Measurements from ENCODE around the gene LGMN.
"Not testable (repeated sequence)": the region's sequence is repeated elsewhere in the genome, so short reads cannot be mapped to it uniquely, and the experiment has no call there.

LGMN gene

DNA sequence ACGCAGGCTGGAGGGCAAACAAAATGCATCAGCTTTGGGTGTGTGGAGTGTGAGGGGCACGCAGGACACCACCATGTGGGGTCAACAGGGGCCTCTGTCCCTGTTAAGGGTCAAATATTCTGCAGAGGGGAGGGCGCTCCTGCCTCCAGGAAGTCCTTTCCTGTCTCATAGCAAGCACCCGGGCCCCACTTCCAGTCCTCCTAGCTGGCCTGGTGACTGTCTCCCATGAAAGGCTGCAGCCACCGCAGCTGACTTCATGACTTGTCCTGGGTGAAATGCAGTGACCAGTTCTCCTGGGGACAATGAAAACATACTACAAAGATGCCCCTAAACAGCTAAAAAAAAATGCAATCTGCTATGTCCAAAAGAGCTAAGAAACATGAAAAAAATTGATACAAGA is 53.6 kb downstream of the LGMN start:
- DNase-seq (ENCODE audit: low read depth): no peak

GRCh38 chr14:92693998-92694795 is 54.2 kb downstream of the LGMN start:
- DNase-seq (ENCODE audit: low read depth): no peak

- no peak for DNase-seq (ENCODE audit: low read depth)
Measured at GRCh38 chr14:92692822-92693226, 55.6 kb downstream of the LGMN start.

DNA sequence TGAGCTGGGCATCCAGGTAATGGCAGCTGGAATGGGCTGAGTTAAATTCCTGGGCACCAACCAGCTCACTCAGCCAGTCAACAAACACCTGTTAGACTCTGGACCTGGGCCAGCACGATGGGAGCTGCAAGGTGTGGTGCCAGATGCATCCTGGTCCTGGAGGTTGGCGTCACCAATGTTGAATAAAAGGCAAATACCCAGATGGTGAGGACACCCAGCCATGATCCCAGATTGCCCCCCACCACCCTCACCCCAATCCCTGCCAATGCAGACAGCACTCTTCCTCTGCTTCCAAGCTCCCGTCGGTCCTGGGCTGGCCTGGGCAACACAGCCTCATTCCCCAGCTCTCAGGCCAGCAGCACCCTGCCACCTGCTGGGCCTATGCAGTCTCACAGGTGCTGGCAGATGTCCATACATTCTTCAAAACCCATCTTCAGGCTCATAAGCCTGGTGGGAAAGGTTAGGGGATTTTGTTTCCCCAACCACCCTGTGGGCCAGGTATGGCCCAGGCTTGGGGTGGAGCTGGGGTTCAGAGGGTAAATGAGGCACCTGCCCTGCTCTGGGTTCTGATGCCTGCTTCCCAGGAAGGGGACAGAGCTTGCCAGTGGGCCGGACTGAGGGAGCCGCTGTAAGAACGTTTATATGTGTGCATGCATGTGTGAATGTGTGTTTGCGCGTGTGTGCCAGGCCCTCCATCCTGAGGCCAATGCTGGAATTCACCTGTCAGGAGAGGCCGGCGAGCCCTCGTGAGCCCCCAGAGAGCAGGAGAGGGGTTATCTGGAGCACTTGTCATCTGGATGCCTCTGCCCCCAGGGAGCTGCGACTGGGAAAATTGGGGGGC is 58.0 kb downstream of the LGMN start:
- no peak for DNase-seq (ENCODE audit: low read depth)

- no peak for DNase-seq (ENCODE audit: low read depth)
Measured at GRCh38 chr14:92688434-92689375, 59.7 kb downstream of the LGMN start.

DNA sequence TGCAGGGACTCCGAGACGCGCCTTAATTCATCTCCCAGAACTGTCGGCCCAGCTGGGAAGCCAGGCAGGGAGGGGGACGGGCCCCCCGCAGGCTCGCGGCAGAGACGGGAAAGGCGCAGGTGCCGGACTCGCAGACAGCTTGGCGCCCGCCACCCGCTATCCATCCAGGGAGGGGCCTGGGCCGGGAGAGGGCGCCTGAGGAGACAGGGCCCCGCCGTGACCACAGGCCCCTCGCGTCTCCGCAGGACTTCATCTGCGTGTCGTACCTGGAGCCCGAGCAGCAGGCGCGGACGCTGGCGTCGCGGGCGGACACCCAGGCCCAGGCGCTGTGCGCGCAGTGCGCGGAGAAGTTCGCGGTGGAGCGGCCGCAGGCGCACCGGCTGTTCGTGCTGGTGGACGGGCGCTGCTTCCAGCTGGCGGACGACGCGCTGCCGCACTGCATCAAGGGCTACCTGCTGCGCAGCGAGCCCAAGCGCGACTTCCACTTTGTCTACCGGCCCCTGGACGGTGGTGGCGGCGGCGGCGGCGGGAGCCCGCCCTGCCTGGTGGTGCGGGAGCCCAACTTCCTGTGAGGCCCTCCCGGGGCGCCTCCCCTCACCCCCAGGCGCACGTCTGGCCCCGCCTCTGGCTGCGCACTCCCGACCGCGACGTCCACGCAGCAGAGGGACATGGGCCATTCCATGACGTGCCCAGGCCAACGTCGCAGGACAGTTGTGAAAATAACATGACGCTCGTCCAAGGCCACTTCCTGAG is 60.6 kb downstream of the LGMN start:
- no peak for DNase-seq (ENCODE audit: low read depth)

DNA sequence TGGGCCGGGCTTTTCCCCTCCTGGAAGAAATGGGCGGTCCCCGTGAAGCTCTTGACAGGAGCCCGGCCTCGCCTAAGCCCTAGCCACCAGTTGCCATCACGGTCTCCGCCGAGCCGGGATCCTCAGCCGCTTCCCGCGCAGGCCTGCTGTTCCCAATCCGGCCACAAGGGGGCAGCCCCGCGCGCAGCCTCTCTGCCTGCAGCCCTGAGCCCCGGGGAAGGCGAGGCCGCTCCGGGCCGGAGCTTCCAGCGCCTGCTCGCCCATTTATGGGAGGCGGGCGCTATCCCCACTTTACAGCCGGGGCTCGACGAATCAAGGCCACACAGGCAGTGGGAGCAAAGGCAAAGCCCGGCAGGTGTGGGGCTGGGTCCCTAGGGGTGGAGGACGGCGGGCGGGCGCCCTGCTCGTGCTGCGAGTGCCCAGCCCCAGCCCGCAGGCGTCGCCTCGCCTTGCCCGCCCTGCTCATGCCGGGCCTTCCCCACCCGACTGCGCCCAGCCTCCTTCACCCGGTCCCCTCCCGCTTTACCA is 61.5 kb downstream of the LGMN start:
- DNase-seq (ENCODE audit: low read depth): peak; percentile 59

DNA sequence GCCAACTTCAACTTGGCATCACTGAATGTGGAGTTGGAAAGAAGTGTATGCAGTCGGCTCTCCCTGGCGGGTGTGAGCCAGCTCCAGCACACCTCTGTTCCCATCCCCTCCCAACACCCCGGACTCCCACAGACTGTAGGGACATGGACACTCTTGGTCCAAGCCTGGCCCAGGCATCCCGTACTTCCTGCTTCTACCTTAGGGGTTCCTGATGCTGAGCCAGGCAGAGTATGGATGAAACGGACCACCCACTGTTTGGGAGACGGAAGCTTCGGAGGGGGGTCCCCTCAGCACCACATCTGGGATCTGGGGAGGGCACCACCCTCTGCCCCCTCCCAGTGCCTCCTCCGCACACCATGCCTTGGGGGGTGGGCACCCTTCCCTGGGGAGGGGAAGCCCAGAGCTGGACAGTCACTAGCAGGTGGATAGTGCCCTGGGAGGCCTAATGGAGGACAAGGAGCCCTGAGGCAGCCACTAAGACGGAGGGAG is 62.0 kb downstream of the LGMN start:
- DNase-seq (ENCODE audit: low read depth): no peak

DNA sequence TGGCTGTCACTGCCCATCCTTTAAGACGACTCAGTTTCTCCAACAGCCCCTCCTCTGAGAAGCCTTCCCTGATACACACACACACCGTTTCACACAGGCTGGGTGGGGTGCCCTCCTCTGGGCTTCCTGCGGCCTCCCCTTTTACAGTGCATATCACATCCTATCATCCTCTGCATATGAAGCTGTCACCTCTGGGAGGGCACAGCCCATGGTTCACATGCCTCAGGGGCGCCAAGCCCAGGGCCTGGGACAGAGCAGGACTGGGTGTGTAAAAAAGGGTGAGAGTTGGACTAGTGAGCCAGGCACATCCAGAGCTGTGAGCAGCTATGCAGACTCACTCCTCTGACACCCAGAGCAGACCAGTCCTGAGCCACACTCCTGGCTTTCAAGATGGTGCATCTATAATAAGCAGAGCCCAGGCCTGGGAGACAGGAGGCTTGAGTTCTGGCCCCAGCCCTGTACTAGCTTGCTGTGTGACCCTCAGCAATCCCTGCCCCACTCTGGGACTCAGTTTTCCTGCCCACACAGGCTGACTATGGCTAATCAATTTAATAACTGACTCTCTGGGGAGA is 62.6 kb downstream of the LGMN start:
- no peak for DNase-seq (ENCODE audit: low read depth)

DNA sequence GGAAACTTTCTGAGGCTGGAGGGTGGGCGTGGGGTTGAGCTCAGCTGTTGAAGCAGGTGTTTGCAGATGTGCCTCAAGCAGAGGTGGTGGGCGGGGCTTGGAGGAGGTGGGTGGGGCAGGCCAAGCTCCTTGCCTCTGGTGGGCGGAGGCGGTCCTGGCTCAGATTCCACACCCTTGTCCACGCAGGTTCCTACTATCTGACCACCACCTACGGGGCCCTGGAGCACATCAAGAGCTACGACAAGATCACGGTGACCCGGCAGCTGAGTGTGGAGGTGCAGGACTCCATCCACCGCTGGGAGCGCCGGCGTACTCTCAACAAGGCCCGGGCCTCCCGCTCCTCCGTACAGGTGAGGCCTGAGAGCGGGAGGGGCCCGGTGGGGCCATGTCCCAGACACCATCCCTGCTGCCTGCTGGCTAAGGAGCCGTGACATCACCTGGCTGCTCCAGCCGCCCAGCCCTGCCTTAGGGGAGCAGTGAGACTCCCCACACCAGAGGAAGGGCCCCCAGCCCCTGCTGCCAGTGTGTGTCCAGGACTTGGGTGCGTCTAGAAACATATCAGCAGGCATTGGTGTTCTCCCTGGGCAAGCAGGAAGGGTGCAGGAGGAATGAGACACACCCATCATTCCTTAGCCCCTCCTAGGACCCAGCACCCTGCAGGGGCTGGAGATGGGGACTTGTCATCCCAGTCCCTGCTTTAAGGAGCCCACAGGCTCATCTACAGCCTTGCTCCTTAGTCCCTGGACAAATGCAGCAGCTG is 63.4 kb downstream of the LGMN start:
- no peak for DNase-seq (ENCODE audit: low read depth)

GRCh38 chr14:92683041-92683440 is 65.4 kb downstream of the LGMN start:
- DNase-seq (ENCODE audit: low read depth): no peak

DNA sequence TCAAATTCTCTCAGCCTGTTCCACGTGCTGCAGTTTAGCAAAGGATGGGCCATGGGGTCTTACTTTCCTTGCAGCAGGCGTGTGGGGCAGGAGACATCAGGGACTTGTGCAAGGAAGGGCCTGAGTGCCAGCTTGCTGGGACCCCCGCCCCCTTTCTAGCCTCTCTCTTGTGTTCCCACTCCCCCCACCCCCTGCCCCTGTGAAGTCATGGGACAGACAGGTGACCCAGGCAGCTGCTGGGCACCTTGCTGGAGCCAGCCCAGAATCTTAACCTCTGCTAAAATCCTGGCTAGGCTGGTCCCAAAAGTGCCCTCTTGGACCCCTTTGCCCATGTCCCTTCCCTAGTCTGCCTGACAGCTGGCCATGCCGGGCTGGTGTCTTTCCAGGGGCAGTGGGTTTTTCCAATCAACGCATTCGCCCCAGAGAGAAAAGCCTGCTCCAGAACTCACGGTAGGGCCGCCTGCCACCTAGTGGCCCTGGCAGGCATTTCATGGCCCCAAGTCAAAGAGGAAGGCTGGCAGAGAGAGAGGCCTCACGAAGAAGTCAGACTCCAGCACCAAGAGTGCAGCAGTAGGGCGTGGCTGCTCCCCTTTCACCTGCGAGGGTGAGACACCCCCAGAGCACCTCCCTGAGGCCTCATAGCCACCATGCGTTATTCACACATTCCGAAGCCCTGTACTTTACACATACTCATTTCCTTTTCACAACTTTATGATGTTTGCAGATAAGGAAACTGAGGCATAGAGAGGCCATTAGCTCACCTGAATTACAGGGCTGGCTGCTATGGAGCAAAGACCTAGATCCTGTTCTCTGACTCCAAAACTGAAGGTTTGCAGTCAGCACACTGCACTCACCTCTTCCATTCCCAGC is 67.4 kb downstream of the LGMN start:
- DNase-seq (ENCODE audit: low read depth): peak; percentile 50

- not testable (repeated sequence) for DNase-seq (ENCODE audit: low read depth)
Measured at GRCh38 chr14:92680330-92680729, 68.1 kb downstream of the LGMN start.

DNA sequence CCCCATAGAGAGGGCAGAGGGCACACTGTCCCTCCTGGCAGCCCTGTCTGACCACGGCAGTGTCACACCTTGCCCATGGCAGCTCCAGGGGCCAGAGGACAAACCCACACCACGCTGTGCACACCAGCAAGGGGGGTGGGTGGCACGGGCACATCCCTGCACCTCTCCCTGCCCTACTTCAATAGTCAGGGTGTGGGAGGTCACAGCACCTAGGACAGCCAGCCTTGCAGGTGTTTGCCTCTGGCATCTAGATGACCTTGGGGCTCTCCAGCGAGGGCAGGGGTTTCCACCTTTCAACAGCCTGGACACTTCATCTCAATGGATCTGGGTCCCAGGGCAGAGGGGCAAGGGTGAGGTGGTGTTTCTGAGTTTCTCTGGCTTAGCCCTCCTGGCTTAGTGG is 69.2 kb downstream of the LGMN start:
- no peak for DNase-seq (ENCODE audit: low read depth)

GRCh38 chr14:92678766-92679165 is 69.7 kb downstream of the LGMN start:
- DNase-seq (ENCODE audit: low read depth): no peak

DNA sequence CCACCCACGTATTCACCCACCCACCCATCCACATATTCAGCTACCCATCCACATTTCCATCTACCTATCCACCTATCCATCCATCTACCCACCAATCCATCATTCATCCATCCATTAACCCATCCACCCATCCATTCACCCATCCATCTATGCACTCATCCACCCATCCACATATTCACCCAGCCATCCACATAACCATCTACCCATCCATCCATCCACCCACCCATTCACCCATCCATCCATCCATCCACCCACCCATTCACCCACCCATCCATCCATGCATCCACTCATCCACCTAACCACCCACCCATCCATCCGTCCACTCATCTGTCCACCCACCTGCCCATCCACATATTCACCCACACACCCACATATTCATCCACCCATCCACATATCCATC is 70.5 kb downstream of the LGMN start:
- no peak for DNase-seq (ENCODE audit: low read depth)

GRCh38 chr14:92677087-92677668 is 71.2 kb downstream of the LGMN start:
- peak; percentile 27 for DNase-seq (ENCODE audit: low read depth)

DNA sequence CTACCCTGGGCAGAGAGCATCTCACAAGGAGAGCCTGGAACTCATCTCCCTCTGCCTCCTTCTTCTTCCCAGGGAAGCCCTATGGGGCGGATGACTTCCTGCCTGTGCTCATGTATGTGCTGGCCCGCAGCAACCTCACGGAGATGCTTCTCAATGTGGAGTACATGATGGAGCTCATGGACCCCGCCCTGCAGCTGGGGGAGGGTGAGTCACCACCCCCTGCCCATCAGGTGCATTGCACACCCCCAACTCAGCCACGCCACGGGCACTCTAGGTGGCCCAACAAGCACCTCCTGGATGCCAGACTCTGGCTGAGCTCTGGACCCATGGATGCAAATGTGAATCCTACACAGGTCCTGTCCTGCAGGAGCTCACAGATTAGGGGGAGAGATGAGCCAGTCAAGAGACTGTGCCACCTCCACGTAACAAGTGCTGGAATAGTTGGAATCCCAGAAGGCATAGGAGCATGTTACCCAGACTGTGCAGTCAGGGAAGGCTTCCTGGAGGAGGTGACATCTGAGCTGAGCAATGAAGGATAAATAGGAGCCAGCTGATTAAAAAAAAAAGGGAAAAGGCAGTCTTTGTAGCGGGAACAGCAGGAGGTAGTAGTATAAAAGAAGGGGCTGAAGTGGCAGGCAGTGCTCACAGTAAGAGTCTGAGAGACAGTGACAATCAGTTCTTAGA is 71.9 kb downstream of the LGMN start:
- no peak for DNase-seq (ENCODE audit: low read depth)

All from stimulated activated CD8-positive, alpha-beta memory T cell treated with anti-CD3 and anti-CD28 coated beads, Interleukin-15, amount 100 ng/mL, for 24 hours (primary cell).